Measurements from ENCODE around the gene ELOA. TPM values are rescaled to one million over a fixed set of nuclear protein-coding genes. Genes with fewer than 3 reads are reported as not detected.

The ELOA gene
- total RNA-seq, 3 donors from 2014 or later = 32.9 to 35.5 (median 35.1) TPM

- no peaks in the 10 kb centered on the region for H3K4me1 ChIP-seq (ENCODE audit: low read depth)
- TF ChIP-seq CTCF (IDR thresholded peaks at IDR 0.05) = no peak
- DNase-seq = no peak
- no peaks in the 10 kb centered on the region for H3K9me3 ChIP-seq
- H3K4me3 ChIP-seq = no peak overlapping the region
- H3K36me3 ChIP-seq (ENCODE audit: low read depth) = no peaks in the 10 kb centered on the region
- no peak for ATAC-seq
- intact Hi-C loops (cut with DNase I, micrococcal nuclease) = no loop called here
Measured at GRCh38 chr1:23709229-23709628, 34.0 kb upstream of the ELOA start.

GRCh38 chr1:23718482-23718881 lies 24.8 kb upstream of the ELOA start:
- no peaks in the 10 kb centered on the region for H3K36me3 ChIP-seq (ENCODE audit: low read depth)
- DNase-seq (no peak), ATAC-seq (peak; percentile 67)
- no peak overlapping the region for H3K4me3 ChIP-seq
- no peaks in the 10 kb centered on the region for H3K4me1 ChIP-seq (ENCODE audit: low read depth)
- no peaks in the 10 kb centered on the region for H3K9me3 ChIP-seq
- intact Hi-C loops (cut with DNase I, micrococcal nuclease) = no loop called here
- no peak for TF ChIP-seq CTCF (IDR thresholded peaks at IDR 0.05)

GRCh38 chr1:23719162-23719820 lies 24.0 kb upstream of the ELOA start:
- ATAC-seq = no peak

DNA sequence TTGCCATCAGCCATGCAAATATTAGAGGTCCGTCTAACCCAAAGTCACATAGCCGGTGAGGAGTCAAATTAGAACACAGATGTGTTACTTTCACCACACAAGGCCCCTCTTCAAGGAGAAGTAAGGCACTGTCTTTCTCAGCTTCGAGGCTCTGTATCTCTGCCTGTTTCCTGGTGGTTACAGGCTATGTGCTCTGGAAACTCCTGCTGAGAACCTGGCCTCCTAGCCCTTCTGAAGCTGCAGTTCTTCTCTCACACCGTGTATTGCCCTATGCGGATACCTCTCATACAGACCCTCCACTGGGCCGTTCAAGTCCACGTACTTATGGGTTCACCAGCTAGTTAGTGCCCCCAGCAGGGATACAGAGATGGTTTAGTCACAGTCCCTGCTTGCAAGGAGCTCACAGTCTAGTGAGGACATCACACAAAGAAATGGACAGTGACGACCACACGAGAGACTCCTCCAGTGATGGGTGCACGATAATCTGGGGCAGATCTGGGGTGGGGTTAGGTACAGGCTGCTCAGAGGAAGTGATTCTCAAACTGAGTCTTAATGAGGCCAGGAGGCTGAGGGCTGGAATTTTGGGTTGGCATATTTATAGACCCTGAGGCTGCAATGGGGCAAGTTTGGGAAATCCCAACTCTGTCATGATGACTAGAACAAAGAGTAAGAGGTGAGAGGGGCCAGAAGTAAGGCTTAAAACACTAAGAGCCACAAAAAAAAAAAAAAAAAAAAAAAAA lies 22.8 kb upstream of the ELOA start:
- intact Hi-C loops (cut with DNase I, micrococcal nuclease) = no loop called here
- Histone ChIP-seq H3K4me3 (no peak overlapping the region), H3K4me1 (ENCODE audit: low read depth) (no peaks in the 10 kb centered on the region), H3K9me3 (no peaks in the 10 kb centered on the region), H3K36me3 (ENCODE audit: low read depth) (no peaks in the 10 kb centered on the region)
- peak; percentile 41 for ATAC-seq
- DNase-seq = no peak
- no peak for TF ChIP-seq CTCF (IDR thresholded peaks at IDR 0.05)

More at GRCh38 chr1:23719162-23719820, 24.0 kb upstream of the ELOA start:
- no peak for TF ChIP-seq CTCF (IDR thresholded peaks at IDR 0.05)
- intact Hi-C loops (cut with DNase I, micrococcal nuclease) = no loop called here
- H3K9me3 ChIP-seq = no peaks in the 10 kb centered on the region
- H3K36me3 ChIP-seq (ENCODE audit: low read depth) = no peaks in the 10 kb centered on the region
- H3K4me3 ChIP-seq = no peak overlapping the region
- DNase-seq = no peak
- no peaks in the 10 kb centered on the region for H3K4me1 ChIP-seq (ENCODE audit: low read depth)

DNA sequence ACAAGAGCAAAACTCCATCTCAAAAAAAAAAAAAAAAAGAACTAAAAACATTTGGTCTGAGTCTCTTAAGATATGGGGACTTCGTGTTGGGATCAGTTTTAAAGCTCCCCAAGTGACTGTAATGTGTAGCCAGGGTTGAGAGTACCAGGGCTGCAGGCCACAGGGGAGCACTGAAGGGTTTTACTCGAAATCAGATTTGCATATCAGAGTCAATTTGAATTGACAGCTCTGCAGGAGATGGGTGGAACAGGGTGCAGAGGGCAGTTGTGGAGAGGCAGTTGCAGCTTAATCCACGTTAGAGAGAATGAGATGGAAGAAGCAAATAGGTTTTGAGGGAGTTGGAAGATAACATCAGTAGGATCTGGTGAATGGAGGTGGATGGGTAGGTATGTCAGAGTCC lies 20.6 kb upstream of the ELOA start:
- ATAC-seq = peak; percentile 17

More for the DNA sequence above, 20.6 kb upstream of the ELOA start:
- Histone ChIP-seq H3K9me3 (no peaks in the 10 kb centered on the region), H3K36me3 (ENCODE audit: low read depth) (no peaks in the 10 kb centered on the region), H3K4me1 (ENCODE audit: low read depth) (peaks cover 6% of the 10 kb centered on the region), H3K4me3 (no peak overlapping the region)
- DNase-seq = no peak
- intact Hi-C loops (cut with DNase I, micrococcal nuclease) = no loop called here
- TF ChIP-seq CTCF (IDR thresholded peaks at IDR 0.05) = no peak

Measured in mucosa of descending colon (tissue), 3 donors.